HepG2 (cell line): ENCODE results near the gene RSRC2. TPM values are rescaled to one million over a fixed set of nuclear protein-coding genes. Genes with fewer than 3 reads are reported as not detected.

Source experiments
- ATAC-seq: fragments of 200-7000 bp; cut with Tn5 transposase; 3 replicates; pipeline ENCODE4 v1.9.1; 2020; ENCODE audit warnings: mild to moderate bottlenecking, moderate library complexity
- BruUV-seq: library from RNA; stranded (reverse); fragments of 400-500 nt; replicated peaks from 2 replicates; lab custom pipeline; 2021; lab: Mats Ljungman, UMichigan
- CTCF ChIA-PET: fragments of 300-600 bp; formaldehyde crosslinking; extraction: SDS; loops from one replicate; lab custom pipeline; 2021; ENCODE audit warnings: low total read pairs, inconsistent platforms, low intra/inter-chr PET ratio; lab: Yijun Ruan, JAX
- POLR2A ChIA-PET: fragments of 350-600 bp; sonication (Branson Sonifier 250); formaldehyde crosslinking; loops from one replicate; lab custom pipeline; 2020; ENCODE audit warnings: antibody characterized with exemption, inconsistent platforms; lab: Yijun Ruan, JAX
- DNase-seq: peaks from one replicate; pipeline ENCODE4 v3.0.0-alpha.2; 2015; ENCODE audit warnings: low spot score
- FAIRE-seq: peaks from 3 replicates; lab custom pipeline; 2011; peaks lifted over from hg19 to GRCh38; lab: Jason Lieb, UNC
- H2AFZ ChIP-seq: one replicate; pipeline ENCODE4 v1.6.1; 2011; ENCODE audit warnings: low read length, inconsistent platforms
- H3K27ac ChIP-seq: fragments of 300-600 bp; 3 replicates; pipeline ENCODE4 v1.8.0; 2011; ENCODE audit warnings: mixed run types, mild to moderate bottlenecking, mixed read lengths, low read length, inconsistent platforms; ENCODE audit not compliant: insufficient read depth; ENCODE audit errors: extremely low read length
- H3K27me3 ChIP-seq, 2 experiments: fragments of 200-600 bp in 1 of 2; 2 replicates in 1 of 2; 3 replicates in 1 of 2; pipeline versions ENCODE4 v1.6.0 to v1.8.0; 2011; ENCODE audit warnings: low read length in 2 of 2, mild to moderate bottlenecking in 2 of 2, moderate library complexity in 2 of 2, inconsistent platforms in 1 of 2; ENCODE audit not compliant: insufficient read depth in 2 of 2, control insufficient read depth in 1 of 2
- H3K36me3 ChIP-seq, 2 experiments: fragments of 200-600 bp in 1 of 2; replicated peaks in 1 of 2; 2 replicates in 1 of 2; 3 replicates in 1 of 2; pipeline versions ENCODE4 v1.5.1 to v1.8.0; 2011; ENCODE audit warnings: low read length in 2 of 2, inconsistent platforms in 1 of 2; ENCODE audit not compliant: insufficient read depth in 2 of 2, control insufficient read depth in 1 of 2
- H3K4me1 ChIP-seq: 2 replicates; pipeline ENCODE4 v1.5.1; 2012; ENCODE audit warnings: low read length, inconsistent platforms; ENCODE audit not compliant: insufficient read depth
- H3K4me2 ChIP-seq: 2 replicates; pipeline ENCODE4 v1.6.0; 2011; ENCODE audit warnings: low read depth, low read length, inconsistent platforms
- H3K4me3 ChIP-seq, 3 experiments: fragments of 200-600 bp in 1 of 3; sonication (generic), shearing (Covaris generic) in 1 of 3; replicated peaks in 1 of 3; 2 replicates each; pipeline ENCODE4 v1.5.1; 2011 to 2016; ENCODE audit warnings: low read length in 3 of 3, inconsistent platforms in 2 of 3, low read depth in 2 of 3, mild to moderate bottlenecking in 2 of 3, control low read depth in 1 of 3, mixed read lengths in 1 of 3; ENCODE audit not compliant: insufficient read depth in 1 of 3
- H3K79me2 ChIP-seq: one replicate; pipeline ENCODE4 v1.6.1; 2011; ENCODE audit warnings: low read length, inconsistent platforms; ENCODE audit not compliant: insufficient read depth
- H3K9ac ChIP-seq: 2 replicates; pipeline ENCODE4 v1.6.0; 2011; ENCODE audit warnings: mild to moderate bottlenecking, low read depth, low read length, inconsistent platforms; ENCODE audit not compliant: insufficient read depth
- H3K9me3 ChIP-seq: 2 replicates; pipeline ENCODE4 v1.5.1; 2012; ENCODE audit warnings: mild to moderate bottlenecking, low read length
- H4K20me1 ChIP-seq: 2 replicates; pipeline ENCODE4 v1.6.0; 2011; ENCODE audit warnings: inconsistent platforms, mild to moderate bottlenecking, low read length, moderate library complexity; ENCODE audit not compliant: insufficient read depth
- AGO2 ChIP-seq: fragments of 200-400 bp; formaldehyde crosslinking; optimal IDR thresholded peaks from 2 replicates; pipeline ENCODE3; 2017; ENCODE audit warnings: mild to moderate bottlenecking, low read depth, low read length, moderate library complexity
- EP300 ChIP-seq, 3 experiments: sonication (generic) in 1 of 3; formaldehyde crosslinking in 1 of 3; IDR thresholded peaks; 2 replicates each; pipeline versions ENCODE4 v1.5.1 to v1.6.1; 2011 to 2020; ENCODE audit warnings: low read depth in 2 of 3, low read length in 2 of 3, borderline replicate concordance in 1 of 3, improper control_type of control experiment in 1 of 3, mild to moderate bottlenecking in 1 of 3, missing genetic modification reagents in 1 of 3, moderate library complexity in 1 of 3
- FOXJ3 ChIP-seq: sonication (generic); formaldehyde crosslinking; IDR thresholded peaks from 2 replicates; pipeline ENCODE4 v1.4.0; 2020; ENCODE audit warnings: missing genetic modification reagents, mild to moderate bottlenecking, borderline replicate concordance
- MBNL3 ChIP-seq: fragments of 250-450 bp; sonication (Bioruptor Pico); conservative IDR thresholded peaks from 2 replicates; pipeline ENCODE4 v1.8.0; 2022; ENCODE audit warnings: mild to moderate bottlenecking, inconsistent platforms
- PPARG ChIP-seq: conservative IDR thresholded peaks from 2 replicates; pipeline ENCODE4 v1.6.1; 2016; ENCODE audit warnings: missing biosample characterization, missing genetic modification reagents
- RNF219 ChIP-seq: sonication (generic); formaldehyde crosslinking; IDR thresholded peaks from 2 replicates; pipeline ENCODE4 v1.5.0; 2020; ENCODE audit warnings: mild to moderate bottlenecking, missing genetic modification reagents
- SALL2 ChIP-seq: sonication (generic); formaldehyde crosslinking; IDR thresholded peaks from 2 replicates; pipeline ENCODE4 v1.8.1; 2023; ENCODE audit warnings: mild to moderate bottlenecking, missing genetic modification reagents, inconsistent platforms
- TCF7 ChIP-seq: sonication (generic); IDR thresholded peaks from 2 replicates; pipeline ENCODE4 v1.6.1; 2016; ENCODE audit warnings: antibody characterized with exemption, low read depth
- ZMAT5 ChIP-seq: sonication (generic); formaldehyde crosslinking; IDR thresholded peaks from 2 replicates; pipeline ENCODE4 v1.5.0; 2020; ENCODE audit warnings: mild to moderate bottlenecking, low read depth, missing genetic modification reagents, borderline replicate concordance
- ZNF234 ChIP-seq: sonication (generic); formaldehyde crosslinking; conservative IDR thresholded peaks from 2 replicates; pipeline ENCODE4 v1.5.1; 2020; ENCODE audit warnings: mild to moderate bottlenecking, missing genetic modification reagents
- ZNF260 ChIP-seq: sonication (generic); formaldehyde crosslinking; IDR thresholded peaks from 2 replicates; pipeline ENCODE4 v1.4.0; 2020; ENCODE audit warnings: missing genetic modification reagents, low read depth, mild to moderate bottlenecking, borderline replicate concordance
- ZNF296 ChIP-seq: sonication (generic); formaldehyde crosslinking; conservative IDR thresholded peaks from 2 replicates; pipeline ENCODE4 v1.5.0; 2020; ENCODE audit warnings: mild to moderate bottlenecking, missing genetic modification reagents
- ZNF33B ChIP-seq: sonication (generic); formaldehyde crosslinking; IDR thresholded peaks from 2 replicates; pipeline ENCODE4 v1.5.1; 2020; ENCODE audit warnings: mild to moderate bottlenecking, missing genetic modification reagents
- ZNF678 ChIP-seq: sonication (generic); formaldehyde crosslinking; IDR thresholded peaks from 2 replicates; pipeline ENCODE4 v1.4.0; 2020; ENCODE audit warnings: mild to moderate bottlenecking, missing genetic modification reagents
- WGBS: methylation state at CpG from one replicate; pipeline ENCODE4 v1.1.6; 2017; ENCODE audit warnings: low lambda C conversion rate; 5-methylcytosine and 5-hydroxymethylcytosine counted together
- in situ Hi-C: cut with HindIII; loops from 2 replicates; pipeline ENCODE4 v1.10.0; 2017; ENCODE audit warnings: low pct_unique_long_range_greater_than_20kb; ENCODE audit not compliant: extremely low pct_ligation_motif_present
- intact Hi-C: fragments of 100-400 bp; cut with micrococcal nuclease; formaldehyde crosslinking; loops from one replicate; pipeline ENCODE4 v1.10.0; 2022; ENCODE audit not compliant: unreplicated experiment
- polyA plus RNA-seq, 8 experiments: library from polyadenylated mRNA; depleted of rRNA in 3 of 8; stranded (reverse) in 7 of 8; unstranded in 1 of 8; fragments of >200 nt; fragmentation: Illumina TruSeq in 4 of 8; extraction: Trizol in 4 of 8; gene quantifications; 2 replicates each; pipeline versions ENCODE4 v1.2.1 to v1.2.3, GENCODE V29; 2011 to 2016; ENCODE audit warnings: low read depth in 4 of 8, missing spikeins in 1 of 8, mixed read lengths in 1 of 8; ENCODE audit not compliant: insufficient read depth in 1 of 8
- total RNA-seq, 5 experiments: library from RNA; depleted of rRNA; stranded (reverse); fragments of >200 nt; fragmentation: Illumina TruSeq; extraction: Trizol; gene quantifications; 2 replicates each; pipeline ENCODE4 v1.2.3, GENCODE V29; 2016; ENCODE audit warnings: low read depth in 1 of 5
- TF ChIP-seq, protein P1 (sequence below): sonication (generic); formaldehyde crosslinking; IDR thresholded peaks from 2 replicates; pipeline ENCODE4 v1.4.0; 2020; ENCODE audit warnings: low read depth, missing genetic modification reagents
- TF ChIP-seq, protein P2 (sequence below): sonication (generic); formaldehyde crosslinking; IDR thresholded peaks from 2 replicates; pipeline ENCODE4 v1.4.0; 2020; ENCODE audit warnings: missing genetic modification reagents, low read depth, mild to moderate bottlenecking, borderline replicate concordance

RSRC2 gene
- total and polyA plus RNA-seq, 2 of the 13 experiments (the other 11 are each of a cell fraction or from before 2014, with no cell fraction given) = 31.4 to 77.8 TPM

- TF ChIP-seq, protein P1, sequence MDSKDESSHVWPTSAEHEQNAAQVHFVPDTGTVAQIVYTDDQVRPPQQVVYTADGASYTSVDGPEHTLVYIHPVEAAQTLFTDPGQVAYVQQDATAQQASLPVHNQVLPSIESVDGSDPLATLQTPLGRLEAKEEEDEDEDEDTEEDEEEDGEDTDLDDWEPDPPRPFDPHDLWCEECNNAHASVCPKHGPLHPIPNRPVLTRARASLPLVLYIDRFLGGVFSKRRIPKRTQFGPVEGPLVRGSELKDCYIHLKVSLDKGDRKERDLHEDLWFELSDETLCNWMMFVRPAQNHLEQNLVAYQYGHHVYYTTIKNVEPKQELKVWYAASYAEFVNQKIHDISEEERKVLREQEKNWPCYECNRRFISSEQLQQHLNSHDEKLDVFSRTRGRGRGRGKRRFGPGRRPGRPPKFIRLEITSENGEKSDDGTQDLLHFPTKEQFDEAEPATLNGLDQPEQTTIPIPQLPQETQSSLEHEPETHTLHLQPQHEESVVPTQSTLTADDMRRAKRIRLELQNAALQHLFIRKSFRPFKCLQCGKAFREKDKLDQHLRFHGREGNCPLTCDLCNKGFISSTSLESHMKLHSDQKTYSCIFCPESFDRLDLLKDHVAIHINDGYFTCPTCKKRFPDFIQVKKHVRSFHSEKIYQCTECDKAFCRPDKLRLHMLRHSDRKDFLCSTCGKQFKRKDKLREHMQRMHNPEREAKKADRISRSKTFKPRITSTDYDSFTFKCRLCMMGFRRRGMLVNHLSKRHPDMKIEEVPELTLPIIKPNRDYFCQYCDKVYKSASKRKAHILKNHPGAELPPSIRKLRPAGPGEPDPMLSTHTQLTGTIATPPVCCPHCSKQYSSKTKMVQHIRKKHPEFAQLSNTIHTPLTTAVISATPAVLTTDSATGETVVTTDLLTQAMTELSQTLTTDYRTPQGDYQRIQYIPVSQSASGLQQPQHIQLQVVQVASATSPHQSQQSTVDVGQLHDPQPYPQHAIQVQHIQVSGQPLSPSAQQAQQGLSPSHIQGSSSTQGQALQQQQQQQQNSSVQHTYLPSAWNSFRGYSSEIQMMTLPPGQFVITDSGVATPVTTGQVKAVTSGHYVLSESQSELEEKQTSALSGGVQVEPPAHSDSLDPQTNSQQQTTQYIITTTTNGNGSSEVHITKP (CRISPR knock-in tag) = no peak
- TF ChIP-seq PPARG (CRISPR knock-in tag) (no peak), SALL2 (CRISPR knock-in tag) (no peak), ZNF678 (CRISPR knock-in tag) (no peak)
These were observed 36.6 kb upstream of the RSRC2 start (continued) for GRCh38 chr12:122563361-122563760.

- no peak overlapping the region for H3K27ac ChIP-seq
- H3K9ac ChIP-seq = no peak overlapping the region
- ChIA-PET POLR2A (no interaction called here), CTCF (no interaction called here)
- no peaks in the 10 kb centered on the region for H3K9me3 ChIP-seq
- peaks cover 3 to 43% of the 10 kb centered on the region in 2 experiments for H3K36me3 ChIP-seq
- WGBS = 96% methylated on average over 3 of the region's 3 CpGs
- ATAC-seq (no peak), FAIRE-seq (no peak), DNase-seq (no peak)
- no peak overlapping the region for H2AFZ ChIP-seq
- intact Hi-C loops (no loop called here), in situ Hi-C loops (no loop called here)
- no peaks in the 10 kb centered on the region; a peak in 1 of 5 replicates for H3K27me3 ChIP-seq
- no peaks in the 10 kb centered on the region for H3K79me2 ChIP-seq
- no peak overlapping the region for H3K4me3 ChIP-seq
- no peaks in the 10 kb centered on the region for H4K20me1 ChIP-seq
- BruUV-seq = no TSS peak
- no peaks in the 10 kb centered on the region for H3K4me1 ChIP-seq
- no peak overlapping the region for H3K4me2 ChIP-seq
- no peak for TF ChIP-seq ZNF296 (CRISPR knock-in tag)
- TF ChIP-seq TCF7 = no peak
- no peak for TF ChIP-seq ZNF234 (CRISPR knock-in tag)
- TF ChIP-seq, protein P2, sequence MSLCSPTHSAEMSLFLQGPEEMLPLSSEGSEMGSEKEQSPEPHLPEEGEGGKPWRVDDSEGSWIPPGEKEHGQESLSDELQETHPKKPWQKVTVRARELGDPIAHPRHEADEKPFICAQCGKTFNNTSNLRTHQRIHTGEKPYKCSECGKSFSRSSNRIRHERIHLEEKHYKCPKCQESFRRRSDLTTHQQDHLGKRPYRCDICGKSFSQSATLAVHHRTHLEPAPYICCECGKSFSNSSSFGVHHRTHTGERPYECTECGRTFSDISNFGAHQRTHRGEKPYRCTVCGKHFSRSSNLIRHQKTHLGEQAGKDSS (CRISPR knock-in tag) = no peak
- no peak for TF ChIP-seq ZNF260
- no peak for TF ChIP-seq RNF219 (CRISPR knock-in tag)
- no peak for TF ChIP-seq ZMAT5 (CRISPR knock-in tag)
- no peak for TF ChIP-seq EP300 (IDR thresholded peaks at IDR 0.05; ENCODE audit: low read depth in 2 of 2, low read length in 2 of 2)
- no peak for TF ChIP-seq EP300 (CRISPR knock-in tag; IDR thresholded peaks at IDR 0.05; ENCODE audit: borderline replicate concordance)
- TF ChIP-seq FOXJ3 (CRISPR knock-in tag) = no peak
- no peak for TF ChIP-seq MBNL3 (CRISPR knock-in tag)
- no peak for TF ChIP-seq AGO2
- no peak for TF ChIP-seq ZNF33B (CRISPR knock-in tag)
These were observed 33.4 kb upstream of the RSRC2 start for GRCh38 chr12:122560138-122560537.
